Effector memory CD4-positive, alpha-beta T cell (primary cell): ENCODE data around the gene ELAVL1.

Experiments
- DNase-seq, 3 donors: peaks; one replicate each; pipeline ENCODE4 v3.0.0-alpha.2; 2020
- H3K27ac ChIP-seq: 2 replicates; pipeline ENCODE4 v1.7.0; 2013; ENCODE audit warnings: mild to moderate bottlenecking, low read length, moderate library complexity; ENCODE audit not compliant: insufficient read depth, poor library complexity, severe bottlenecking
- H3K27me3 ChIP-seq: replicated peaks from 2 replicates; pipeline ENCODE4 v1.7.0; 2013; ENCODE audit warnings: mild to moderate bottlenecking, low read length; ENCODE audit not compliant: insufficient read depth, control insufficient read depth, poor library complexity, severe bottlenecking
- H3K36me3 ChIP-seq: 2 replicates; pipeline ENCODE4 v1.7.0; 2013; ENCODE audit warnings: mild to moderate bottlenecking, low read length, moderate library complexity; ENCODE audit not compliant: control insufficient read depth, insufficient read depth
- H3K4me1 ChIP-seq: 2 replicates; pipeline ENCODE4 v1.7.0; 2013; ENCODE audit warnings: low read length, mild to moderate bottlenecking; ENCODE audit not compliant: control insufficient read depth, insufficient read depth, poor library complexity, severe bottlenecking
- H3K4me3 ChIP-seq: 2 replicates; pipeline ENCODE4 v1.7.0; 2013; ENCODE audit warnings: low read length, low read depth, mild to moderate bottlenecking; ENCODE audit not compliant: insufficient read depth, poor library complexity, severe bottlenecking
- H3K9me3 ChIP-seq: 2 replicates; pipeline ENCODE4 v1.7.0; 2013; ENCODE audit warnings: mild to moderate bottlenecking, low read length, moderate library complexity; ENCODE audit not compliant: control insufficient read depth

Gene ELAVL1

DNA sequence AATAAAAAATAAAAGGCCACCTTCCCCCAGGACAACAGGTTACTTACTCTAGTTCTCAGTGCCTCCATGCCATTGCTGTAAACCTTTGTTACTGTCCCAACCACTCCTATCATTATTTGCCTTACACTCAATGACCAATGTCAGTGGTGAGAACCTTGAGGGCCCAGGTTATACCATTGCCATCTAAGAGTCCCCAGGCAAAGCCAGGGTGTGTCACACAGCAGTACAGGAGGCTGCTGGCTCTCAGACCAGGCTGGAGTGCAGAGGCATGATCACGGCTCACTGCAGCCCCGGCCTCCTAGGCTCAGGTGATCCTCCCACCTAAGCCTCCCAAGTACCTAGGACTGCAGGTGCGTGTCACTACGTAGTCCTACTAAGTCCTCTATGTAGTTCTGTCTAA is 6.1 kb downstream of the ELAVL1 start:
- H3K4me1 ChIP-seq: peaks cover 18% of the 10 kb centered on the region
- H3K9me3 ChIP-seq: no peaks in the 10 kb centered on the region
- H3K27ac ChIP-seq: no peak overlapping the region
- DNase-seq: no peak
- H3K4me3 ChIP-seq: no peak overlapping the region
- H3K27me3 ChIP-seq: no peaks in the 10 kb centered on the region
- no peaks in the 10 kb centered on the region for H3K36me3 ChIP-seq

DNA sequence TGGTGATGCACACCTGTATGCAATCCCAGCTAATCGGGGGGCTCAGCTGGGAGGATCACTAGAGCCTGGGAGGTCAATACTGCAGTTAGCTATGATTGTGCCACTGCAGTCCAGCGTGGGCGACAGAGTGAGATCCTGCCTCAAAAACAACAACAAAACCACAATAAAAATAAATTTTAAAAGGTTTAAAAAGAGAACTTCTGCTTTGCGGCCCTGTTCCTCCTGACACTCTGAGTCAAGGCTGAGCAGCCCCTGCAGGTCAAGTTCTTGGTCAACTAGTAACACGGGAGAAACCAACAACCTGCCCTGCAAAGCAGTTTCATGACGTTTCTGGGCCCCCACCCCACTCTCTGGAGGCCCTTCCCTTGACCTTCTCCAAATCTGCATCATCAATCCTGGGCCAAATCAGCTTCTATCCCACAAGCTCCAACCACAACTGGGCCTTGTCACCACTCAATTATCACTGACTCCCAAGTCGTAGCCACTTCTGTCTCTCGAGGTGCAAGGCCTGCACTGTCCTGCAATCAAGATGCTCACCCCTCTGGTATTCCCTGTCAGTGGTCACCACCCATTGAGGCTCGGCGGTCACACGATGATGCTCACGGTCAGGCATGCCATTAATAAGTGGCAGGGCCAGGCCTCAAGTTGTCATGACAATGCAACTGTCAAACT is 7.5 kb downstream of the ELAVL1 start:
- H3K4me1 ChIP-seq: peaks cover 11% of the 10 kb centered on the region
- H3K9me3 ChIP-seq: no peaks in the 10 kb centered on the region
- H3K36me3 ChIP-seq: no peaks in the 10 kb centered on the region
- H3K4me3 ChIP-seq: no peak overlapping the region
- no peak for DNase-seq
- no peak overlapping the region for H3K27ac ChIP-seq
- H3K27me3 ChIP-seq: no peaks in the 10 kb centered on the region

DNA sequence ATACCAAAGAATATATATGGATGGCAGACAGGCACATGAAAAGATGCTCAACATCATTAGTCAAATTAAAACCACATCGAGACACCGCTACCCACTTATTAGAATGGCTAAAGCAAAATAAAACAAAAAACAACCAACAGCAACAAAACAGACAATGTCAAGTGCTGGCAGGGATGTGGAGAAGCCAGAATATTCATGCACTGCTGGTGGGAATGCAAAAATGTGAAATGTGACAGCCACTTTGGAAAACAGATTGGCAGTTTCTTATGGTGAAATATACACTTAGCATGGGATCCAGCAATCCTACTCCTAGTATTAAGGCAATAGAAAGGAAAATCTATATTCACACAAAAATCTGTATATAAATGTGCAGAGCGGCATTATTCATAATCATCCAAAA is 8.6 kb downstream of the ELAVL1 start:
- no peaks in the 10 kb centered on the region for H3K27me3 ChIP-seq
- DNase-seq: no peak
- peaks cover 2% of the 10 kb centered on the region for H3K4me1 ChIP-seq

DNA sequence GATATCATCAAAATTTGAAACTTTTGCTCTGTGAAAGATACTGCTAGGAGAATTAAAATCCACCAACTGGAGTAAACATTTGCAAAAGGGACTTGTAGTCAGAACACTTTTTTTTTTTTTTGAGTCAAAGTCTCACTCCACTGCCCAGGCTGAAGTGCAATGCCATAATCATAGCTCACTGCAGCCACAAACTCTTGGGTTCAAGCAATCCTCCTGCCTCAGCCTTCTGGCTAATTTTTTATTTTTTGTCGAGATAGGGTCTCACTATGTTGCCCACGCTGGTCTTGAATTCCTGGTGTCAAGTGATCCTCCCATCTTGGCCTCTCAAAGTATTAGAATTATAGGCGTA is 9.7 kb downstream of the ELAVL1 start:
- H3K36me3 ChIP-seq: peaks cover 8% of the 10 kb centered on the region

More for the DNA sequence above, 8.6 kb downstream of the ELAVL1 start:
- H3K36me3 ChIP-seq: no peaks in the 10 kb centered on the region
- no peaks in the 10 kb centered on the region for H3K9me3 ChIP-seq
- no peak overlapping the region for H3K4me3 ChIP-seq
- no peak overlapping the region for H3K27ac ChIP-seq

DNA sequence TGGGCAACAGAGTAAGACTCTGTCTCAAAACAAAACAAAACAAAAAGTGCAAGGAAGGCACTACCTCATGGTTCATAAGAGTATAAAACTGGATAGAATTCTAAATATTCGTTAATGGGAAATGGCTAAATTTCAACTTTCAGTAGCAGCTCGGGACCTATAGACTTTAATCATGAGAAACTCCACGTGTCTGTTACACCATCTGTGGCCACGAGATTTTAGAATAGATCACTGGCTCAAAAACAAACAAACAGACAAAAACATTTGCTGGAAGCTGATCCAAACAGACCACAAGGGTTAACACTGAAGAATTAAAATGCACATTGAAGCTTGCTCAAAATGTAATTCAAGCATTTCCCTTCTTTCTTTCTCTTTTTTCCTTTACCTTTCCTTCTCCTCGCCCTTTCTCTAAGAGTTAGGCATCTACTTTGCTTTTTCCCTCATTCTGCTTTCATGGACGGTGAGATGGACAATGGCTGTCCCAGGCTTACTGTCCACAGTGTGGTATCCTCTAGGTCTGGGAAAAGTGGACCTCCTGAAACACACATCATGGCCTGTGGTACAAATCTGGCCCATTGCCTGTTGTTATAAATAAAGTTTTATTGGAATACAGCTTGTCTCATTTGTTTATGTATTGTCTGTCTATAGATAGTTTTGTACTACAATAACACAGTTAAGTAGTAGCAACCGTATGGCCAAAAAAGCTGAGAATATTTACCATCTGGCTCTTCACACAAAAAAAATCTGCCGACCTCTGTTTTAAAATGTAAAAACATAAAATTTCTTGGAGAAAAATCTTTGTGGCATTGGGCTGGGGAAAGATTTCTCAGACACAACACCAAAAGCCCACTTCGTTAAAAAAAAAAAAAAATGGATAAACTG is 10.3 kb downstream of the ELAVL1 start:
- Histone ChIP-seq H3K4me3 (no peak overlapping the region), H3K27me3 (no peaks in the 10 kb centered on the region), H3K27ac (no peak overlapping the region), H3K9me3 (no peaks in the 10 kb centered on the region), H3K36me3 (peaks cover 11% of the 10 kb centered on the region), H3K4me1 (no peaks in the 10 kb centered on the region)
- DNase-seq: no peak

More for the DNA sequence above, 9.7 kb downstream of the ELAVL1 start:
- Histone ChIP-seq H3K27me3 (no peaks in the 10 kb centered on the region), H3K4me3 (no peak overlapping the region), H3K4me1 (no peaks in the 10 kb centered on the region), H3K9me3 (no peaks in the 10 kb centered on the region), H3K27ac (no peak overlapping the region)
- DNase-seq: no peak

DNA sequence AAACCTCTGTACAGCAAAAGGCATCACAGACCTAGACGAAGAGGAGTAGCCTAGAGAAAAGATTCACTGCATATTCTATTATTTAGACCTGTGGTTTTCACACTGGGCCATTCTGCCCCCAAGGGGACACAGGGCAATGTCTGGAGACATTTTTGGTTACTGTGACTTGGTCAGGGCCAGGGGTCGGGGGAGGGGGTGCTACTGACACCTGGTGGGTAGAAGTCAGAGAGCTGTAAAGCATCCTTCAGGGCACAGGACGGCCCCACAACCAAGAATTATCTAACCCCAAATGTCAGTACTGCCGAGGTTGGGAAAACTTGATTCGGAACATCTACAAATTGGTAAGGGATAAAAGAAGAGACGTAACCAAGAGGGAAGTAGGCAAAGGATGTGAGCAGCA is 11.3 kb downstream of the ELAVL1 start:
- no peak overlapping the region for H3K4me3 ChIP-seq
- H3K27ac ChIP-seq: no peak overlapping the region
- no peaks in the 10 kb centered on the region for H3K9me3 ChIP-seq
- H3K27me3 ChIP-seq: no peaks in the 10 kb centered on the region
- H3K4me1 ChIP-seq: no peaks in the 10 kb centered on the region
- DNase-seq: no peak
- peaks cover 11% of the 10 kb centered on the region for H3K36me3 ChIP-seq

DNA sequence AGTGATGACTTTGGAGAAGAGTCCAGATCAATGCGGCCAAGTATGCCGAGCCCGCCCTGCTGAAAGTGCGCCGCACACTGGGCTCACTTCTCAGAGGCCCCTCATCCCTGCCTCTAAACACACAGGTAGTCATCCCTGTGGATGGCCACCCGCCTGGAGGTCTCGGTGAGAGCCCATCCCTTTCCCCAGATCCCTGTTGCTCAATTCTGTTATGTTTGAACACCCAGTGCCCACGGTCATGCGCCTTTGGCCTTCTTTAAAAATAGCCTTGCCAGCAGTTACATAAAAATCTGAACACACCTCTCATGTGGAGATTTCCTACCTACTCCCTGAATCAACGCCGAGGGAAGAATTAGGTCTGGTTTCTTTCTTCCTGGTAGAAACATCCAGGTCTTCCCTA is 11.9 kb downstream of the ELAVL1 start:
- no peak overlapping the region for H3K27ac ChIP-seq
- no peaks in the 10 kb centered on the region for H3K4me1 ChIP-seq
- H3K4me3 ChIP-seq: no peak overlapping the region
- H3K27me3 ChIP-seq: no peaks in the 10 kb centered on the region
- peaks cover 17% of the 10 kb centered on the region for H3K36me3 ChIP-seq
- no peaks in the 10 kb centered on the region for H3K9me3 ChIP-seq
- DNase-seq: no peak

DNA sequence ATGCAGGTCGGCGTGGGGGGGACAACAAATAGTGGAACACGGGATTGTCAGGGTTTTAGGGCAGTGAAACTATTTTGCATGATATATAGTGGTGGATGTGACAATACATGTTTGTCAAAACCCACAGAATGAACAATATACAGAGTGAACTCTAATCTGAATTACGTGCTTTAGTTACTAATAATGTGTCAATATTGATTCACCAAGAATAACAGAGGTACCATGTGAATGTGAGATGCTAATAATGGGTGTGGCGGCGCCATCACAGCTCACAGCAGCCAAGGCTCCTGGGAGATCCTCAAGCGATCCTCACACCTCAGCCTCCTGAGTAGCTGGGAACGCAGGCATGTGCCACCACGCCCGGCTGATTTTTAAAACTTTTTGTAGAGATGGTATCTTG is 12.9 kb downstream of the ELAVL1 start:
- Histone ChIP-seq H3K4me1 (no peaks in the 10 kb centered on the region), H3K36me3 (peaks cover 27% of the 10 kb centered on the region), H3K27ac (no peak overlapping the region), H3K27me3 (no peaks in the 10 kb centered on the region), H3K4me3 (no peak overlapping the region), H3K9me3 (no peaks in the 10 kb centered on the region)
- no peak for DNase-seq

DNA sequence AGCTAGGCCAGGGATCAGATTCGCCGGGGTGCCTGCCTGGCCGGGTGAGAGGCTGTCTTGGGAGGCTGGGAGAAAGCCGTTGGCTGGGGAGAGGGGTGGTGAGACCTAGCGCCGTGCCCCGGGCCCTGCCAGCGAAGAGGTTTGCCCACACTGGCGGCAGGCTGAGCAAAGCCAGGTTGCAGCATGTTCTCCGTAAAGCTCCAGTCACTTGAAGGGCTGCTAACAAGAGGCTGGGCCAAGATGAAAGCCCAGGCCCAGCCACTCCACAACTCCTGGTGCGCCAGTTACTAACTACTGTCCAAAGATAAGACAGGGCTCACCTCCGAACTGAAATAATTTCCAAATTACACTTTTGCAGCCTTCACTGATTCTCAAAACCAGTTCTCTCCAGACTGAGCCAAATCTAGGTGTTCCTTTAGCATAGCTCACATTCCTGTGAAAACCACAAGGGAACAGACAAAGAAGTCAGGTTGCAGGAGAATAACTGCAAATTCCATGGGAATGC is 16.3 kb downstream of the ELAVL1 start:
- Histone ChIP-seq H3K27me3 (no peaks in the 10 kb centered on the region), H3K36me3 (peaks cover 49% of the 10 kb centered on the region), H3K27ac (no peak overlapping the region), H3K9me3 (no peaks in the 10 kb centered on the region), H3K4me3 (no peak overlapping the region), H3K4me1 (no peaks in the 10 kb centered on the region)
- DNase-seq: no peak

DNA sequence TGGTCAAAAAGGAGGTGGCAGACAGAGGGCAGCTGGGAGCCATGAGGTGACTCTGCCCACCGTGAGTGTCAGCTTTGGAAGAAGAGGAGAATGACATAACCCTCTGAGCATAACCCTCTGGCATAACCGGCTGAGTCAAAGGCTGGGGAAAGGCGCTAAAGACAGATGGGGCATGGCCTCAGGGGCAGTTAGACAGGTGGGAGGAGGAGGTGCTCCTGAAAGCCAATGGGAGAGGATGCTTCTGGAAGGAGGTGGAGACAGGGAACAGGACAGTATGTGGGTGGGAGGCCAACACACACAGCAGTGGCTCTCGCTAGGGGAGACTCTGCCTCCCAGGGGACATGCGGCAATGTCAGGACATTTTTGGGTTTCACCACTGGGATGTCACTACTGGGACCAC is 17.1 kb downstream of the ELAVL1 start:
- Histone ChIP-seq H3K36me3 (peaks cover 56% of the 10 kb centered on the region), H3K4me3 (no peak overlapping the region), H3K9me3 (no peaks in the 10 kb centered on the region), H3K27me3 (no peaks in the 10 kb centered on the region), H3K4me1 (no peaks in the 10 kb centered on the region), H3K27ac (no peak overlapping the region)
- DNase-seq: no peak
